Fibroblast of lung (primary cell): Measurements from ENCODE around the gene TBC1D17. TPM values are rescaled to one million over a fixed set of nuclear protein-coding genes. Genes with fewer than 3 reads are reported as not detected.

ENCODE experiments used
- DNase-seq, 2 donors: peaks; one replicate each; pipeline versions ENCODE4 v3.0.0 to v3.0.0-alpha.2; 2010; ENCODE audit warnings: low read depth in 2 of 2
- H2AFZ ChIP-seq: 2 replicates; pipeline ENCODE4 v1.5.1; 2012; ENCODE audit warnings: low read length, control low read depth, inconsistent platforms
- H3K27ac ChIP-seq: 2 replicates; pipeline ENCODE4 v1.5.1; 2011; ENCODE audit warnings: low read length, control low read depth; ENCODE audit not compliant: insufficient read depth
- H3K27me3 ChIP-seq: 2 replicates; pipeline ENCODE4 v1.5.1; 2011; ENCODE audit warnings: mild to moderate bottlenecking, low read length; ENCODE audit not compliant: control insufficient read depth, insufficient read depth
- H3K36me3 ChIP-seq: 2 replicates; pipeline ENCODE4 v1.5.1; 2011; ENCODE audit warnings: low read length; ENCODE audit not compliant: control insufficient read depth, insufficient read depth
- H3K4me1 ChIP-seq: 2 replicates; pipeline ENCODE4 v1.5.1; 2011; ENCODE audit warnings: low read length; ENCODE audit not compliant: control insufficient read depth, insufficient read depth; ENCODE audit errors: extremely low read depth
- H3K4me2 ChIP-seq: 2 replicates; pipeline ENCODE4 v1.5.1; 2011; ENCODE audit warnings: low read length, control low read depth; ENCODE audit not compliant: insufficient read depth; ENCODE audit errors: extremely low read depth
- H3K4me3 ChIP-seq, 4 experiments: fragments of 200-600 bp in 1 of 4; sonication (generic) in 1 of 4; replicated peaks in 1 of 4; 2 replicates each; pipeline ENCODE4 v1.5.1; 2011 to 2016; ENCODE audit warnings: low read length in 4 of 4, low read depth in 3 of 4, mild to moderate bottlenecking in 3 of 4, control low read depth in 2 of 4, inconsistent platforms in 1 of 4, mixed read lengths in 1 of 4; ENCODE audit not compliant: insufficient read depth in 1 of 4; ENCODE audit errors: control extremely low read depth in 1 of 4
- H3K79me2 ChIP-seq: 2 replicates; pipeline ENCODE4 v1.5.1; 2012; ENCODE audit warnings: mild to moderate bottlenecking, low read length, inconsistent platforms; ENCODE audit not compliant: control insufficient read depth, insufficient read depth
- H3K9ac ChIP-seq: 2 replicates; pipeline ENCODE4 v1.5.1; 2011; ENCODE audit warnings: mild to moderate bottlenecking, low read length, control low read depth; ENCODE audit not compliant: insufficient read depth
- H3K9me3 ChIP-seq: 2 replicates; pipeline ENCODE4 v1.5.1; 2012; ENCODE audit warnings: low read depth, low read length; ENCODE audit not compliant: control insufficient read depth, insufficient read depth
- H4K20me1 ChIP-seq: 2 replicates; pipeline ENCODE4 v1.5.1; 2011; ENCODE audit warnings: low read length; ENCODE audit not compliant: control insufficient read depth, insufficient read depth; ENCODE audit errors: extremely low read depth
- EZH2 ChIP-seq: IDR thresholded peaks from 2 replicates; pipeline ENCODE4 v1.5.1; 2012; ENCODE audit warnings: low read length, control low read depth, mild to moderate bottlenecking; ENCODE audit errors: missing control alignments
- polyA plus RNA-seq, 2 donors: library from polyadenylated mRNA; depleted of rRNA in 1 of 2; stranded (reverse) in 1 of 2; unstranded in 1 of 2; fragments of >200 nt; gene quantifications; 2 replicates each; pipeline ENCODE4 v1.2.1, GENCODE V29; 2011 to 2012; ENCODE audit warnings: missing spikeins in 1 of 2
- total RNA-seq: library from RNA; depleted of rRNA; stranded (reverse); fragments of >200 nt; gene quantifications from 2 replicates; pipeline ENCODE4 v1.2.1, GENCODE V29; 2014
- TF ChIP-seq, protein P1 (sequence below), 2 donors: IDR thresholded peaks in 1 of 2; conservative IDR thresholded peaks in 1 of 2; 1 replicate in 1 of 2; 2 replicates in 1 of 2; pipeline ENCODE4 v1.5.1; 2011 to 2012; ENCODE audit warnings: low read length in 2 of 2, control low read depth in 1 of 2, inconsistent platforms in 1 of 2, low read depth in 1 of 2, mild to moderate bottlenecking in 1 of 2

TBC1D17 gene
- total and polyA plus RNA-seq, 2 donors (not counting 1 experiment from before 2014, with no cell fraction given), result 19.5 to 32.5 TPM

DNA sequence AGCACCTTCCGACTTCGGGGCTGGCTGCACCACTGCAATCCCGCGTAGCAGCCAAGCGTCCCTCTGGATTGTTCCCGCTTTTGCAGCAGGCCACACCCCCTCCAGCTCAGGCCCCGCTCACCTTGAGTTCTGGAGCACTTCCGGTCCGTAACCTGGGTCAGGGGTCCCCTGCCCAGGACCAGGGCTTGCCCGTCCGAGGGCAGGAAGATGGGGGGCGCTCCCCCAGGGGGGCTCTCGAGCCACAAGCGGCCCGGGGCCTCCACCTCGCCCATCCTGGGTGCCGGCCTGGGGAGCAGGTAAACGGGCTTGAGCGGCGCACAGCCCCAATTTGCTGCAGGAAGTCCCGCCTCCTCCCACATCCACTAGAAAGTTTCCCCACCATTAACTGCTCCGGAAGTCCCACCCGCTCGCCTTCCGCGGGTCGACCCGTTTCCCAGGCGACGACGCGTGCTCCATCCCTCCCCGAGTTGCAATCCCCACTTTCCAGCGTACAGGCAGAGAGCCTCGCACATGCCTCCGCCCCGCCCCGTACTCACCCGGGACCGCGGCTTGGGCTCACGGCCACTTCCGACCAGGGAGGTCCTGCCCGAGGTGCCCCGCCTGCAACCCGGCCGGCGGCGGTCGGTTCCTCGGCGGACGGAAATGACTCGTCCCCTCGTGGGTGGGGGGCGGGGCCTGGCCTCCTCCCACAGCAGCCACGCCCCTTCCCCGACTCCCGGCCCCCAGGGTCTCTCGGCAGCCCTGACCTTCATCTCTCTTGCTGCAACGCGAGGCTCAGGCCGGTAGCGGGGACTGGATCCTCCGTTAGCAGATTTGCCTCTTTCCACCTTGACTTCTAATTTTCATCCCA lies 10.3 kb upstream of the TBC1D17 start, which contains the start of gene PNKP:
TSS of gene PNKP (minus strand) at position 644 of the 850 bp plus-strand sequence. CDS start at position 272, 372 bp downstream.
- TF ChIP-seq, protein P1, sequence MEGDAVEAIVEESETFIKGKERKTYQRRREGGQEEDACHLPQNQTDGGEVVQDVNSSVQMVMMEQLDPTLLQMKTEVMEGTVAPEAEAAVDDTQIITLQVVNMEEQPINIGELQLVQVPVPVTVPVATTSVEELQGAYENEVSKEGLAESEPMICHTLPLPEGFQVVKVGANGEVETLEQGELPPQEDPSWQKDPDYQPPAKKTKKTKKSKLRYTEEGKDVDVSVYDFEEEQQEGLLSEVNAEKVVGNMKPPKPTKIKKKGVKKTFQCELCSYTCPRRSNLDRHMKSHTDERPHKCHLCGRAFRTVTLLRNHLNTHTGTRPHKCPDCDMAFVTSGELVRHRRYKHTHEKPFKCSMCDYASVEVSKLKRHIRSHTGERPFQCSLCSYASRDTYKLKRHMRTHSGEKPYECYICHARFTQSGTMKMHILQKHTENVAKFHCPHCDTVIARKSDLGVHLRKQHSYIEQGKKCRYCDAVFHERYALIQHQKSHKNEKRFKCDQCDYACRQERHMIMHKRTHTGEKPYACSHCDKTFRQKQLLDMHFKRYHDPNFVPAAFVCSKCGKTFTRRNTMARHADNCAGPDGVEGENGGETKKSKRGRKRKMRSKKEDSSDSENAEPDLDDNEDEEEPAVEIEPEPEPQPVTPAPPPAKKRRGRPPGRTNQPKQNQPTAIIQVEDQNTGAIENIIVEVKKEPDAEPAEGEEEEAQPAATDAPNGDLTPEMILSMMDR (conservative IDR thresholded peaks at IDR 0.05 in 1 of 2, IDR thresholded peaks at IDR 0.05 in 1 of 2; ENCODE audit: low read depth in 1 of 2, low read length in 2 of 2), result no peak
- TF ChIP-seq EZH2, result no peak
- H3K9ac ChIP-seq, result peak within 1 kb of the TSS; percentile 79
- H3K27ac ChIP-seq, result peak within 1 kb of the TSS; percentile 78
- H3K79me2 ChIP-seq, result peaks cover 24% of the 10 kb centered on the region
- H3K4me2 ChIP-seq, result peak within 1 kb of the TSS; percentile 97
- H4K20me1 ChIP-seq, result no peaks in the 10 kb centered on the region
- peak; percentile 89 to 91 for DNase-seq
- peak within 1 kb of the TSS; percentile 46 for H2AFZ ChIP-seq
- H3K9me3 ChIP-seq, result no peaks in the 10 kb centered on the region
- H3K4me3 ChIP-seq, result peak within 1 kb of the TSS; percentile 76 to 94 (median 79)
- peaks cover 17% of the 10 kb centered on the region for H3K36me3 ChIP-seq
- H3K4me1 ChIP-seq, result peaks cover 16% of the 10 kb centered on the region
- H3K27me3 ChIP-seq, result no peaks in the 10 kb centered on the region

DNA sequence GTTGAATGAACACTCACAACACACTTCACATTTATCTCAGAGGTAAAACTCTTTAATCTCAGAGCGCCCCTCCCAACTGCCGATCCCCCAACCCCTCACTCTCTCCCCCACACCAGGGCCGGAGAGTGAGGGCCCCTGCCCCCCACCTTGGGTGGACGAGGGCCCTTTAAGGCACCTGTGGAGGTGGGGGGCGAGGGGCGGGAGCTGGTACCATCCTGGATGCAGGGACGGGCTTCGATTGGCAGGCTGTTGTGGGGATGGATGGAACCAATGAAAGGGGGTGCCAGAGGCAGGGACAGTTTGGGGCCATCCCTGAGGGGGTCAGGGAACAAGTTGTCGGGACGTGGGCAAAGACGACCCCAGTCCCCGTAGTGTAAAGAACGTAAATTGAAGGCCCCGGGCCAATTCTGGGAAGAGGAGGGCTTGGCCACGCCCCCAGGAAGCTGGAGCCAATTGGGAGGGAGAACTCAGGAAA lies 8.5 kb upstream of the TBC1D17 start:
- H3K4me3 ChIP-seq, result peak overlapping the region; percentile 2 to 48 (median 36)
- H3K4me1 ChIP-seq, result peaks cover 16% of the 10 kb centered on the region
- peak overlapping the region; percentile 60 for H2AFZ ChIP-seq
- no peak for TF ChIP-seq EZH2
- TF ChIP-seq, protein P1 (conservative IDR thresholded peaks at IDR 0.05 in 1 of 2, IDR thresholded peaks at IDR 0.05 in 1 of 2; ENCODE audit: low read depth in 1 of 2, low read length in 2 of 2), result no peak
- DNase-seq, result no peak
- H3K4me2 ChIP-seq, result peak overlapping the region; percentile 75
- no peaks in the 10 kb centered on the region for H3K9me3 ChIP-seq
- H4K20me1 ChIP-seq, result no peaks in the 10 kb centered on the region
- H3K36me3 ChIP-seq, result peaks cover 7% of the 10 kb centered on the region
- peak overlapping the region; percentile 80 for H3K27ac ChIP-seq
- H3K27me3 ChIP-seq, result no peaks in the 10 kb centered on the region
- peaks cover 22% of the 10 kb centered on the region for H3K79me2 ChIP-seq
- H3K9ac ChIP-seq, result peak overlapping the region; percentile 33

DNA sequence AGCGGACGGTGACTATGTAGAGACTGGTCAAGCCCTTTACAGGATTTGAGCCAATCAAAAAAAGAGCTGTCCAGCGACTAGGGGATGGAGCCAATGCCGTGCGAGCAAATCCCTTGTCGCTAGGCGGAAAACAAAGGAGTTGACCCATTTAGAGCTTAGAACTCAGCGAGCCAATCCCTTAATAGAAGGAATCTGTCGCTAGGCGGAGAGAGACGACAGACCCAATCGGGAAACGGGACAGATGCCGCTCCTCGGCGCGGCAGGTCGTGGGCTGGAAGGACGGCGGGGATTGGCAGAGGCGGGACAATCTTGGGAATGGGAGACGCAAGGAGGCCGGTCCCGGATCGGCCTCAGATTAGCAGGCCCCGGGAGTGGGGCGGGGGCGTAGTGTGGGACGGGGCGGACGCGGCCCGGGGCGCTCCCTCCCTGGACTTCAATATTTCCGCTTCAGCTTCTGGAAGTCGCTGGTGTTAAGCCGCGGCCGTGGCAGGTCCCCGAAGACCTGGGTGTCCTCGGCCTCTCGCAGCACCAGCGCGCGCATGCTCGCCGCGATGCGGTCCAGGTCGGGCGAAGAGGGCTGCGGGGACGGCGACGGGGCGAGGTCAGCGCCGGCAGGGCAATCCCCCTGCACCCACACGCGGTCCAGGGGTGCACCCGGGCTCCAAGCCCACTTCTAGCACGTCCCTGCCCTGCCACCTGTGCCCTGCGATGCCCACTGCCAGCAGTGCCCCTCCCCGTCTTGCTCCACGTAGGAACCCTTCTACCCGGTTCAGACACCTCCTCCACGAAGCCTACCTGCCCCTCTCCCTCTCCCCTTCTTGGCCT lies 7.8 kb upstream of the TBC1D17 start:
- Histone ChIP-seq H3K9ac (peak overlapping the region; percentile 49), H3K9me3 (no peaks in the 10 kb centered on the region), H2AFZ (peak overlapping the region; percentile 10), H3K27ac (peak overlapping the region; percentile 80), H3K4me1 (peaks cover 16% of the 10 kb centered on the region), H3K4me2 (peak overlapping the region; percentile 79), H3K27me3 (no peaks in the 10 kb centered on the region), H3K4me3 (peak overlapping the region; percentile 31 to 56 (median 38)), H3K36me3 (peaks cover 2% of the 10 kb centered on the region), H3K79me2 (peaks cover 22% of the 10 kb centered on the region), H4K20me1 (no peaks in the 10 kb centered on the region)
- TF ChIP-seq, protein P1 (conservative IDR thresholded peaks at IDR 0.05 in 1 of 2, IDR thresholded peaks at IDR 0.05 in 1 of 2; ENCODE audit: low read depth in 1 of 2, low read length in 2 of 2), result no peak
- TF ChIP-seq EZH2, result no peak
- peak; percentile 100 for DNase-seq
